Stimulated activated CD4-positive, alpha-beta T cell treated with anti-CD3 and anti-CD28 coated beads, Interleukin-4, amount 100 ng/mL, for 4 hours (primary cell): Measurements from ENCODE around the gene SH3BGRL2.
A peak's percentile ranks its signal among the peaks of the same experiment; 100 is the strongest.
"Not testable (repeated sequence)": the region's sequence is repeated elsewhere in the genome, so short reads cannot be mapped to it uniquely, and the experiment has no call there.

ENCODE experiments used
- DNase-seq, 2 experiments: peaks; one replicate each; pipeline ENCODE4 v3.0.0-alpha.2; 2020

The SH3BGRL2 gene

GRCh38 chr6:79650950-79651349 is 19.8 kb downstream of the SH3BGRL2 start:
- no peak for DNase-seq

- no peak for DNase-seq
Measured at GRCh38 chr6:79656134-79656533, 25.0 kb downstream of the SH3BGRL2 start.

- DNase-seq, result no peak
Measured at GRCh38 chr6:79657238-79657637, 26.1 kb downstream of the SH3BGRL2 start.

GRCh38 chr6:79663655-79664054 is 32.5 kb downstream of the SH3BGRL2 start:
- DNase-seq, result not testable (repeated sequence)

- no peak for DNase-seq
Measured at GRCh38 chr6:79665725-79666551, 34.8 kb downstream of the SH3BGRL2 start.

- DNase-seq, result no peak
Measured at GRCh38 chr6:79666634-79667033, 35.5 kb downstream of the SH3BGRL2 start.

- DNase-seq, result no peak
Measured at GRCh38 chr6:79668381-79668780, 37.3 kb downstream of the SH3BGRL2 start.

GRCh38 chr6:79669766-79670165 is 38.6 kb downstream of the SH3BGRL2 start:
- DNase-seq, result no peak

- DNase-seq, result no peak
Measured at GRCh38 chr6:79670789-79671188, 39.7 kb downstream of the SH3BGRL2 start.

- peak; percentile 23 to 67 for DNase-seq
Measured at GRCh38 chr6:79671600-79672266, 40.6 kb downstream of the SH3BGRL2 start.

- no peak for DNase-seq
Measured at GRCh38 chr6:79672631-79673111, 41.5 kb downstream of the SH3BGRL2 start.

- no peak for DNase-seq
Measured at GRCh38 chr6:79673947-79674346, 42.8 kb downstream of the SH3BGRL2 start.

GRCh38 chr6:79676785-79677736 is 45.9 kb downstream of the SH3BGRL2 start:
- DNase-seq, result no peak

- DNase-seq, result not testable (repeated sequence)
Measured at GRCh38 chr6:79682682-79683081, 51.6 kb downstream of the SH3BGRL2 start.

GRCh38 chr6:79684876-79685275 is 53.7 kb downstream of the SH3BGRL2 start:
- DNase-seq, result no peak

GRCh38 chr6:79686707-79687309 is 55.7 kb downstream of the SH3BGRL2 start:
- DNase-seq, result no peak

- no peak for DNase-seq
Measured at GRCh38 chr6:79687759-79688158, 56.6 kb downstream of the SH3BGRL2 start.

- no peak for DNase-seq
Measured at GRCh38 chr6:79694156-79694555, 63.0 kb downstream of the SH3BGRL2 start.

- DNase-seq, result no peak
Measured at GRCh38 chr6:79694623-79695343, 63.7 kb downstream of the SH3BGRL2 start.

- DNase-seq, result no peak
Measured at GRCh38 chr6:79697430-79697829, 66.3 kb downstream of the SH3BGRL2 start.

- DNase-seq, result no peak
Measured at GRCh38 chr6:79699606-79700005, 68.5 kb downstream of the SH3BGRL2 start.

- DNase-seq, result no peak
Measured at GRCh38 chr6:79702691-79703090, 71.6 kb downstream of the SH3BGRL2 start.
